ENCODE measurements around the gene ACIN1.
A peak's percentile ranks its signal among the peaks of the same experiment; 100 is the strongest.

The ACIN1 gene

DNA sequence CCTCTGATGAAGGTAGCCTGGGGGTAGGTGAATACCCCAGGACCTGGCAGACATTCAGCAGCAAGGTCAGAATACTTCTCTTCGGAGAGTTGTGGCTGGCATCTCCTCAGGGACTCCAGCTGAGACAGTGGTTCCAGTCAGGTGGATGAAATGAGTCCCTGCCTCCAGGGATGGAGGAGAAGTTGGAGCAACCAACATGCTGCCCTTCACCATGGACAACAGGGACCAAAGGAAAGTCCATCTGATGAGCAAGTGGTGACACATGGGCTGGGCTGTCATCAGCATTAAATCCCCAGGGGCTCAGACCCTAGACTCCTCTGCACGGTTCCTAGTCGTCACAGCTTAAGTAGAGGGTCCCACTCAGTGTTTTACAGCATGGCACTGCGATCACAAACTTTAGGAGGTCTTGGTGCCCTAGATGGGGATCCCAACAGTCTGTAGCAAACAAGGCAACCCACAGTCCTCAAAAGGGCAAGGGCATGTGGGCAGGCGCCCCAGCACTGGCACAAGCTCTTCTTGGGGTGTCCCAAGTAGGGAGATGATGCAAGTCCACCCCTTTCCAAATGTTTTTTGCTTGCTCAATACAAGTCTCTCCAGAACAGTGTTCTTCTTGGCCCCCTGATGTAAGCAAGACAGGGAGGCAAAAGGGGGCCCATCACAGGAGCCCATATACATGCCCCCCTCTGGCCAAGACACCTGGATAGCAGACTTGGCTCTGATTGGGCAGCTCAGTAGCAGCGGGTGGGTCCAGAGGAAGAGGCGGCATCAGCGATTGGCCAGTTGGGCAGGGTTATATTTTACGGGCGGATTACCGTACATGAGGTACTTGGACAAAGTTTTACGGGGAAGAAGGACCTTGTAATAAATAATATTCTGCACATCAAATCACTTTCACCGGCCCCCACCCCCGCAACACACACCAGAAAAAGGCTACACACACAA, 26.8 kb downstream of the ACIN1 start:
- DNase-seq (ENCODE audit: low read depth) = no peak
- peak overlapping the region; percentile 20 for H3K4me3 ChIP-seq (ENCODE audit: control insufficient read depth, low read depth, low read length)
- TF ChIP-seq, protein P1, sequence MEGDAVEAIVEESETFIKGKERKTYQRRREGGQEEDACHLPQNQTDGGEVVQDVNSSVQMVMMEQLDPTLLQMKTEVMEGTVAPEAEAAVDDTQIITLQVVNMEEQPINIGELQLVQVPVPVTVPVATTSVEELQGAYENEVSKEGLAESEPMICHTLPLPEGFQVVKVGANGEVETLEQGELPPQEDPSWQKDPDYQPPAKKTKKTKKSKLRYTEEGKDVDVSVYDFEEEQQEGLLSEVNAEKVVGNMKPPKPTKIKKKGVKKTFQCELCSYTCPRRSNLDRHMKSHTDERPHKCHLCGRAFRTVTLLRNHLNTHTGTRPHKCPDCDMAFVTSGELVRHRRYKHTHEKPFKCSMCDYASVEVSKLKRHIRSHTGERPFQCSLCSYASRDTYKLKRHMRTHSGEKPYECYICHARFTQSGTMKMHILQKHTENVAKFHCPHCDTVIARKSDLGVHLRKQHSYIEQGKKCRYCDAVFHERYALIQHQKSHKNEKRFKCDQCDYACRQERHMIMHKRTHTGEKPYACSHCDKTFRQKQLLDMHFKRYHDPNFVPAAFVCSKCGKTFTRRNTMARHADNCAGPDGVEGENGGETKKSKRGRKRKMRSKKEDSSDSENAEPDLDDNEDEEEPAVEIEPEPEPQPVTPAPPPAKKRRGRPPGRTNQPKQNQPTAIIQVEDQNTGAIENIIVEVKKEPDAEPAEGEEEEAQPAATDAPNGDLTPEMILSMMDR (conservative IDR thresholded peaks at IDR 0.05; ENCODE audit: control insufficient read depth, insufficient read depth, low read depth, low read length) = no peak

DNA sequence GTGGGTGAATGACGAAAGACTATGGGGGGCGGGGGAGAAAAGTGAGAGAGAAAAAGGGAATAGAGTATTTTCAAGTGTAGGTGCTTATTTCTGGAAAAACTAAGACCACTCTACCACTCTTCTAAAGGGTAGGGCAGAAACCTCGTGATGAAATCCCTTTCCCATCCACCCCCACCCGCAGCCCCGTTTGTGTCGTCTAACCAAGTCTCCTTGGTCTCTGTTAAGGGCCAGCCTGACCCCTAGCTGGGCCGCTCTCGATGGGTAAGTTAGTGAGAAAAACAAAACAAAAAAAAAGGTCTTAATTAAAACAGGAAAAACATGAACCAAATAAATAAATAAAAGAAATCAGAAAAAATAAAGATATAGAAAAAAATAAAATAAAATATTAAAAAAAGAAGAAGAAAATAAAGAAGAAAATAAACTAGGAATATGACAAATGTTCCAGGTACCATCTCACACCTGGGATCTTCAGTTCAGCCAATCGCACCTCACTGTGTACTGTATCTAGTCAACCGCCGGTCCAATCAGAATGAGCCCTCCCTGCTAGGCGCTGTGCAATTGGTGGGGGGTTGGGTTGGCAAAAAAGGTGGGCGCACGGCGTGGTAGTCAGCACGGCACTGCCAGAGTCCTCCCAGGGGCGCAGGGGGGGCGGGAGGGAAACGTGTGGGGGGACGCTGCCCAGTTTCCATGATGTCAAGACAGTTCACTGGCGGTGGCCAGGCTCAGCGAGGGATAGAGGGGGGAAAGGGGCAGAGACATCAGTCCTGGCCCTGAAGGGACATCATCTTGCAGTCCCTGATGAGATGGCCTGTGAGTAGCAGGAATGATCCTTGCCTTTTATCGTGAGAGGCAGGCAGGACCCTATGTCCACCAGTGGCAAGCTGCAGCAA, 27.8 kb downstream of the ACIN1 start:
- TF ChIP-seq, protein P1 (conservative IDR thresholded peaks at IDR 0.05; ENCODE audit: control insufficient read depth, insufficient read depth, low read depth, low read length) = no peak
- DNase-seq (ENCODE audit: low read depth) = no peak
- no peak overlapping the region for H3K4me3 ChIP-seq (ENCODE audit: control insufficient read depth, low read depth, low read length)

DNA sequence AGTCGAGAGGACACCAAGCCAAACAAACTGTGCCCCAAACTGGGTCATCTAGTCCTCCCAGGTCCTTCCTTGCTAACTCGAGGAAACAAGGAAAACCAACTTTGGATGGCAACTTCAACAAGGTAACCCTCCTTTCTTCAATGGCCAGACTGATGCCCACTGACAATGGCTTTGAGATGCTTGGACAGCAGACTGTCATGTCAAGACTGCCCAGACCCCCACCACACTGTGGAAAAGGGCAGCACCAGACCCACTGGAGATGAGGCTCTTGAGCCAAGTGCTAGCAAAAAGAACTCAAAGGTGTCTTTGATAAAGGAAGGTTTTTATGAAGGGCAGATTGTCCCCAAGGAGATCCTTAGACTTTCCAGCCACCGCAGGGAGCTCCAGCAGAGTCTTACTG, 28.6 kb downstream of the ACIN1 start:
- no peak overlapping the region for H3K4me3 ChIP-seq (ENCODE audit: control insufficient read depth, low read depth, low read length)
- no peak for DNase-seq (ENCODE audit: low read depth)
- TF ChIP-seq, protein P1 (conservative IDR thresholded peaks at IDR 0.05; ENCODE audit: control insufficient read depth, insufficient read depth, low read depth, low read length) = no peak

DNA sequence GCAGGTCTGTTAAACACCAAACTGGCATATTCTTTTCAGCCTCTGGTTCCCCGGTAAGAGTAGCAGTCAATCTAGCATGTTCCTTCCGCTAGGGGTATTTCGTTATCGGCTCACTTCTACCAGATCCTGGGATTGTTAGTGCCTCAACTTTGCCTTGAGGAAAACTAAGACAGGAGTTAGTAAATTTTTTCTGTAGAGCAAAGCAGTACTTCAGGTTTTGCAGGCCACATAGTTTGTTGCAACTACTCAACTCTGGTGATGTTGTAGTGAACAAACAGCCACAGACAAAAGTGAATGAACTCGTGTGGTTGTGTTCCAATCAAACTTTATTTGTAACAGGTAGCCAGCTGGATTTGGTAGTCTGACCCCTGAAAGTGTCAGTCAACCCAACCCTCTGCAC, 31.3 kb downstream of the ACIN1 start:
- TF ChIP-seq, protein P1 (conservative IDR thresholded peaks at IDR 0.05; ENCODE audit: control insufficient read depth, insufficient read depth, low read depth, low read length) = no peak
- H3K4me3 ChIP-seq (ENCODE audit: control insufficient read depth, low read depth, low read length) = no peak overlapping the region
- DNase-seq (ENCODE audit: low read depth) = no peak

DNA sequence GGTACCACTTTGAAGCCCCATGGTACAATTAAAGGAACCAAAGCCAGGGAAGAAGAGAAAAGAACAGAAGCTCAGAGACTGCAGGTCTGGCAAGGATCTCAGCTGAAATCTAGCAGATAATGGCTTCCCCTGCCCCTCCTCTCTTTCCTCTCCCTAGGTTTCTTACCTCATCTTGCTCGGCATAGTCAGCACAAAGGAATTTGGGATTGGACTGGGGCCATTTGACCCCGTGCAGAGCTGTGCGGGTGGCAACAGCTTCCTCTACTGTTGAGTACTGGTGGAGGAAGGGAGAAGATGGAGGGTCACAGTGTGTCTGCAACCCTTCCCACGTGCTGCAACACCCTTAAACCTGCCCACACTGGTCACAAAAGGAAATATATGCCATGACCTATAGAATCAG, 32.9 kb downstream of the ACIN1 start:
- peak; percentile 94 for DNase-seq (ENCODE audit: low read depth)
- no peak overlapping the region for H3K4me3 ChIP-seq (ENCODE audit: control insufficient read depth, low read depth, low read length)
- TF ChIP-seq, protein P1 (conservative IDR thresholded peaks at IDR 0.05; ENCODE audit: control insufficient read depth, insufficient read depth, low read depth, low read length) = no peak

DNA sequence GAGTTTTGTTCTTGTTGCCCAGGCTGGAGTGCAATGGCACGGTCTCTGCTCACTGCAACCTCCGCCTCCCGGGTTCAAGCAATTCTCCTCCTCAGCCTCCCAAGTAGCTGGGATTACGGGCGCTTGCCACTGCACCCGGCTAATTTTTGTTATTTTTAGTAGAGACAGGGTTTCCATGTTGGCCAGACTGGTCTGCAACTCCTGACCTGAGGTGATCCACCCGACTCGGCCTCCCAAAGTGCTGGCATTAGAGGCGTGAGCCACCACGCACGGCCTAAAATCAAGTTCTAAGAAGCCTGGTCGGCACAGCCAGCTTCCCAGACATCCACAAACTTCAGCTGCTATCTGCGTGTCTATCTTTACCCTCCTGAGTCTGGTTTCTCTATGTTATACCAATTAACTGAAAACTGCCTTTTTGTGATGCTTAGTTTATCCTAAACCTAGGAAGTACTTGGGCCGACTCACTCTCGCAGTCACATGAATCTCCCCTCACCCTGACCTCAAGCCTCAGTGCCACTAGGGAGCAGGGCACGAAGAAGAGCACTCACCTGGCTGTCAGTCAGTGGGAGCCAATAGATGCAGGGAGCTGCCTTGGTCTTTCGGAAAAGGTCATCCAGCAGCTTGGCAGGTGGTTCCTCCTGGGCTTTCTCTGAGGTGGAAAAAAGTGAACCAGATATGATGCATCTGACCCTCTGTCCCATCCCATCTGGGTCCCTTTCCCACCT, 34.2 kb downstream of the ACIN1 start:
- no peak for DNase-seq (ENCODE audit: low read depth)
- TF ChIP-seq, protein P1 (conservative IDR thresholded peaks at IDR 0.05; ENCODE audit: control insufficient read depth, insufficient read depth, low read depth, low read length) = no peak
- H3K4me3 ChIP-seq (ENCODE audit: control insufficient read depth, low read depth, low read length) = no peak overlapping the region

Data from fibroblast of mammary gland (primary cell).